ENCODE results near the gene PRELID2.
A peak's percentile ranks its signal among the peaks of the same experiment; 100 is the strongest.

Gene PRELID2

DNA sequence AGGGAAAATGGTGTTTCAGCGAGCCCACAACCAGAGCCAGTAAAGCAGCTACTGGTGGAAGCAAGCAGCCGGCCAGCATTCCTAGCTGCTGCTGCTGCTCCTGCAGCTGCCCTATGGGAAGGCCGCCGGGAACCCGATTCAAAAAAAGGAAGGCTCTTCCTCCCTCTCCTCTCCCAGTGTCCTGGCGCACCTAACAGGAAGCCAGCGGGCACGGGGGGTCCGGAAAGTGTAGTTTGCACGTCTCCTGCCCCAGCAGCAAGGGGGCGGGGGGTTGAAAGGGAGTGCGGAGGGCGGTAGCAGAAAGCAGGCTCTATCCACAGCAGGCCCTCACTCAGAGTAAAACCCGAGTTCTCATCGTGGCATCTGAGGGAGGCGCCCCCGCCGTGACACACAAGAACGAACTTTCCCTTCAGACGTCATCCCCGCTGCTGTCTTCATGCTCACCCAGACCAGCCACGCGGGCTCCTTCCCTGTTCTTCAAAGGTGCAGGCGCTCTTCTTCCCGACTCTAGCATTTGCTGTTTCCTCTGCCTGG is 21.2 kb upstream of the PRELID2 start:
- peak overlapping the region; percentile 15 to 29 for H3K4me3 ChIP-seq (ENCODE audit: low read depth in 1 of 2, low read length in 1 of 2)
- TF ChIP-seq, protein P1, sequence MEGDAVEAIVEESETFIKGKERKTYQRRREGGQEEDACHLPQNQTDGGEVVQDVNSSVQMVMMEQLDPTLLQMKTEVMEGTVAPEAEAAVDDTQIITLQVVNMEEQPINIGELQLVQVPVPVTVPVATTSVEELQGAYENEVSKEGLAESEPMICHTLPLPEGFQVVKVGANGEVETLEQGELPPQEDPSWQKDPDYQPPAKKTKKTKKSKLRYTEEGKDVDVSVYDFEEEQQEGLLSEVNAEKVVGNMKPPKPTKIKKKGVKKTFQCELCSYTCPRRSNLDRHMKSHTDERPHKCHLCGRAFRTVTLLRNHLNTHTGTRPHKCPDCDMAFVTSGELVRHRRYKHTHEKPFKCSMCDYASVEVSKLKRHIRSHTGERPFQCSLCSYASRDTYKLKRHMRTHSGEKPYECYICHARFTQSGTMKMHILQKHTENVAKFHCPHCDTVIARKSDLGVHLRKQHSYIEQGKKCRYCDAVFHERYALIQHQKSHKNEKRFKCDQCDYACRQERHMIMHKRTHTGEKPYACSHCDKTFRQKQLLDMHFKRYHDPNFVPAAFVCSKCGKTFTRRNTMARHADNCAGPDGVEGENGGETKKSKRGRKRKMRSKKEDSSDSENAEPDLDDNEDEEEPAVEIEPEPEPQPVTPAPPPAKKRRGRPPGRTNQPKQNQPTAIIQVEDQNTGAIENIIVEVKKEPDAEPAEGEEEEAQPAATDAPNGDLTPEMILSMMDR (IDR thresholded peaks at IDR 0.05), result no peak
- no peaks in the 10 kb centered on the region for H3K9me3 ChIP-seq
- peaks cover 0 to 7% of the 10 kb centered on the region in 2 experiments for H3K4me1 ChIP-seq (ENCODE audit: control insufficient read depth in 1 of 2, insufficient read depth in 1 of 2, low read depth in 1 of 2, low read length in 1 of 2)
- peaks cover 22% of the 10 kb centered on the region for H3K27me3 ChIP-seq
- H3K36me3 ChIP-seq, result no peaks in the 10 kb centered on the region
- H3K27ac ChIP-seq, result no peak overlapping the region

DNA sequence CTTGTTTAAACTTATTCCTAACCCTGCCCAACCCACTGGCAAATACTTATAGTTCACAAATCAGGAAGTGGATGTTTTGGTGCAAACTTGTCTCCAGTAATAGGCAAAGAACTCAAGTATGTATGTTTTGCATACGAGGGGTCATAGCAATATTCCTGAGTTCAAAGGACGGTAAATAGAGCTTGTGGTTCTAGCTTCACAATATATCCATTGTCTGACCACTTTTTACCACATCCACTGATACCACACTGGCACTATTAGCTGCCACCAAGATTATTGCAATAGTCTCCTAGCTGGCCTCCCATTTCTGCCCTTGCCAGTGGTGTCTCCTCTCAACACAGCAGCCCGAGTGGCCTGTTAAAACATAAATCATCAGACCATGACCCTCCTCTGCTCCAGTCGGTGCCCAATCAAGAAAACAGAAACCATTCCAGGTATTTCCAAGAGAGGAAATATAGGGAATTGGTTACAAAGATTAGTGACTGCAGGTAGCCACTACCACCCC is 20.7 kb upstream of the PRELID2 start:
- TF ChIP-seq, protein P1 (IDR thresholded peaks at IDR 0.05), result no peak
- peaks cover 0 to 7% of the 10 kb centered on the region in 2 experiments for H3K4me1 ChIP-seq (ENCODE audit: control insufficient read depth in 1 of 2, insufficient read depth in 1 of 2, low read depth in 1 of 2, low read length in 1 of 2)
- peaks cover 22% of the 10 kb centered on the region for H3K27me3 ChIP-seq
- no peak overlapping the region for H3K27ac ChIP-seq
- no peaks in the 10 kb centered on the region for H3K9me3 ChIP-seq
- no peaks in the 10 kb centered on the region for H3K36me3 ChIP-seq
- peak overlapping the region in 1 of 2 experiments; percentile 29 for H3K4me3 ChIP-seq (ENCODE audit: low read depth in 1 of 2, low read length in 1 of 2)

DNA sequence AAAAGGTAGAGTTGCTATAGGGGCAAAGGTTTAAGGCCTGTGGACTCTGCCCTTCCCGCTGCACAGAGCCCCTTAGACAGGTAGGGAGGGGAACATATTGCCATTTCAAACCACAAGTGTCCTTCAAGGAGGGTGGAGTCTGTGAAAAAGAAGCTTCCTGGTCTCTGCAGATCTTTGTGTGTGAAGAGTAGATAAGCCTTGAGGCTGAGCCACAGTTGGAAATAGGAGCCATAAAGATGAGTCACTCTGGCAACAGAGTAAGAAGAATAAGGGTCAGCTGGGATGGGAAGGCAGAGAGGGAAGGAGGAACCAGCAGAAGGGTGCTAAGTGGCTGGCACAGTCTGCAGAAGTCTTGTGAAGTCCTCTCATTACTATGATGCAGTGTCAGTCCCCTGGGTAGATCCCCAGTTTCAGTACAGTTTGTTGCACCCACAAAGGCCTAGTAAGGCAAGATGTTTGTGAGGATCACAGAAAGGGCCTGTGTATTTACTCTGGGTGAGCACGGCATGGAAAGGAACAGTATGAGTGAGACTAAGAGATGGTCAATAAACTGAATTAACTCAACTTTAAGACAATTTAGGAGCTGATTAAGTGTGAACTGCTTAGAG is 19.6 kb upstream of the PRELID2 start:
- TF ChIP-seq, protein P1 (IDR thresholded peaks at IDR 0.05), result no peak
- no peak overlapping the region for H3K4me3 ChIP-seq (ENCODE audit: low read depth in 1 of 2, low read length in 1 of 2)
- no peak overlapping the region for H3K27ac ChIP-seq
- no peaks in the 10 kb centered on the region for H3K36me3 ChIP-seq
- no peaks in the 10 kb centered on the region for H3K9me3 ChIP-seq
- H3K4me1 ChIP-seq (ENCODE audit: control insufficient read depth in 1 of 2, insufficient read depth in 1 of 2, low read depth in 1 of 2, low read length in 1 of 2), result peaks cover 0 to 7% of the 10 kb centered on the region in 2 experiments
- peaks cover 22% of the 10 kb centered on the region for H3K27me3 ChIP-seq

DNA sequence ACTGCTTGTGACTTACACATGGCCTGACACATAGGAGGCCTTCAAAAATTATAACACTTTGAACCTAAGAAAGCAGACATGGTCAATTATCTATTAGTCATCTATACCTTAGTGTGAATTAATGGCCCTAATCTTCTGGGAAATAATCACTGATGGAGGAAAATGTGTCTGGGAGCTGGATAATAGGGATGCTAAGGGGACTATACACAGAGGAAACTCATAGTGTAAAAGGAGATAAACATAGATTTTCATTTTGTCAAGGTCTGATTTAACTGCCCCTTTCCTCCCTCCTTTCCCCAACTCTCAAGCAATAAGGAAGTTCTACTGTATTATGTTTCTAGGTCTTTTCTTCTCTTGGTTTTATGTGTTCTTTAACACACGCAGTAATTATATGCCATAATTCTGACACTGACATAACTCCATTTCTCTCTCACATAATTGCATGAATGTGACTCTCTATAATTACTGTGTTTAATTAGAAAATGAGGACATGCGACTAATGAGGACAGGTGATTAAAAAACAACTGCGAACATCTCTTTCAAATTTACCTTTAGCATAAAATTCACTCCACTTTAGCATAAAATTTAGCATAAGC is 18.7 kb upstream of the PRELID2 start:
- TF ChIP-seq, protein P1 (IDR thresholded peaks at IDR 0.05), result no peak
- H3K27me3 ChIP-seq, result peaks cover 22% of the 10 kb centered on the region
- H3K4me1 ChIP-seq (ENCODE audit: control insufficient read depth in 1 of 2, insufficient read depth in 1 of 2, low read depth in 1 of 2, low read length in 1 of 2), result peaks cover 0 to 7% of the 10 kb centered on the region in 2 experiments
- H3K4me3 ChIP-seq (ENCODE audit: low read depth in 1 of 2, low read length in 1 of 2), result no peak overlapping the region
- H3K36me3 ChIP-seq, result no peaks in the 10 kb centered on the region
- no peaks in the 10 kb centered on the region for H3K9me3 ChIP-seq
- no peak overlapping the region for H3K27ac ChIP-seq

DNA sequence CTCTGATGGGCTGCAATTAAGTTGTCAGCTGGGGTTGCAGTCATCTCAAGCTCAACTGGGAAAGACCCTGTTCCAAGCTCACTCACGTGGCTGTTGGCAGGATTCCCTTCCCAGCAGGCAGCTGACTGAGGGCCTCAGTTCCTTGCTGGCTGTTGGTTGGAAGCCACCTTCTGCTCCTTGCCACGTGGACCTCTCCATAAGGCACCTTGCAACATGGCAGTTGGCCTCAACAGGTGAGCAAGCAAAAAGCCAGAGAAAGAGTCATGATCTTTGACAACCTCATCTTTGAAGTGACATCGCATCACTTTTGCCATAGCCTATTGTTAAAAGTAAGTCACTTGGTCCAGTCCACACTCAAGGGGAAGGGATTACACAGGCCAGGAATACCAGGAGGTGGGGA is 17.8 kb upstream of the PRELID2 start:
- no peak overlapping the region for H3K27ac ChIP-seq
- peaks cover 22% of the 10 kb centered on the region for H3K27me3 ChIP-seq
- H3K9me3 ChIP-seq, result no peaks in the 10 kb centered on the region
- H3K4me1 ChIP-seq (ENCODE audit: control insufficient read depth in 1 of 2, insufficient read depth in 1 of 2, low read depth in 1 of 2, low read length in 1 of 2), result peaks cover 0 to 7% of the 10 kb centered on the region in 2 experiments
- H3K36me3 ChIP-seq, result no peaks in the 10 kb centered on the region
- TF ChIP-seq, protein P1 (IDR thresholded peaks at IDR 0.05), result no peak
- no peak overlapping the region for H3K4me3 ChIP-seq (ENCODE audit: low read depth in 1 of 2, low read length in 1 of 2)

Data from neutrophil (primary cell).